GM18868 (cell line): ENCODE results near the gene CFAP97.
"Not testable (repeated sequence)": the region's sequence is repeated elsewhere in the genome, so short reads cannot be mapped to it uniquely, and the experiment has no call there.

Experiments
- ATAC-seq: cut with Tn5 transposase; IDR thresholded peaks from one replicate; pipeline ENCODE4 v1.9.1; 2021; ENCODE audit warnings: mild to moderate bottlenecking, moderate library complexity; ENCODE audit not compliant: unreplicated experiment

Gene CFAP97

DNA sequence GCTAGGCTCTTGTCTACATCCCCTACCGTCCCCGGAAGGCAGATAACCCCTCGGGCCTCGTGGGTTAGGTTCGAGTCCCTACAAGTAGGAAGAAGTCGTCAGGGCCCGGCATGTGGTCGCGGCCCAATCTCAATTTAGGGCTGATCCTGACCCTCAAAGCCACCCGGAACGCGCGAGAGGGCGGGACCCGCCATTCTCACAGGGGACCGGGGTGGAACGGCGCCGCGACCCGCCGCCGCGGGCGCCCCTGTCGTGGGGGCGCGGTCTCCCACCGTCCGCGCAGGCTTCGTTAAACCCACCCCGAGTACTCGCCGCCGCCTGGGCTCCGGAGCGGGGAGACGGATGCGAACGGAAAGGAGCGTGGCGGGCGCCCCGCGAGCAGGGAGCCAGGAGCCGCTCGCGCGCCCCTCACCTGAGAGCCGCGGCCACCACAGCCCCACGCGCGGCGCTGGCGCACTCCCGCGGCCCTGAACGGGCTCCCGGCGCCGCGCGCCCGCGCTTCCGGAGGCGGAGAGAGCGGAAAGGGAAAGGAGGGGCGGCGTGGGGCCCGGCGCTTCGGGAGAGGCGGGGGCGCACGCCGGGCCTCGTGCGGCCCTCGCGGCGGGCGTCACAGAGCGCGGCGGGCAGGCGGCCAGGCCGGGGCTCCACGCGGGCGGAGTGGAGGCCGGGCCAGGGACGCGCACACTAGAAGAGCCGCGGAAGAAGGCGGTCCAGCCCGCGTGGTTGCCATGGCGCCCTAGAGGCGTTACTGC is at the start of gene CFAP97:
TSS of gene CFAP97 (minus strand) at position 515 of the 752 bp plus-strand sequence. CDS start 12,804 bp downstream, outside the sequence.
- peak; percentile 73 for ATAC-seq

DNA sequence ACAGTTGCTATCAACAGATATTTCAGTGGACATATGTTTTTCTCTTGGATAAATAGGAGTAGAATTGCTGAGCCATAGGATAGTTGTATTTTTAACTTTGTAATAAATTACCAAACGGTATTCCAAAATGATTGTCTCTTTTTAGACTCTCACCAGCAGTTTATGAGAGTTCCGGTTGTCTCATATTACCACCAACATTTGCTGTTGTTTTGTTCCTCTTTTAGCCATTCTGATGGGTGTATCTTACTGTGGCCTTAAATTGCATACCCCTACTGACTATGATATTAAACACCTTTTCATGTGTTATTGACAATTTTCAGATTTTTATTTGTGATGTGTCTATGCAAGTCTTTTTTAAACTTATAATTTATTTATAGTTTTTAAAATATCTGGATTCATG is 45.3 kb upstream of the CFAP97 start:
- no peak for ATAC-seq

DNA sequence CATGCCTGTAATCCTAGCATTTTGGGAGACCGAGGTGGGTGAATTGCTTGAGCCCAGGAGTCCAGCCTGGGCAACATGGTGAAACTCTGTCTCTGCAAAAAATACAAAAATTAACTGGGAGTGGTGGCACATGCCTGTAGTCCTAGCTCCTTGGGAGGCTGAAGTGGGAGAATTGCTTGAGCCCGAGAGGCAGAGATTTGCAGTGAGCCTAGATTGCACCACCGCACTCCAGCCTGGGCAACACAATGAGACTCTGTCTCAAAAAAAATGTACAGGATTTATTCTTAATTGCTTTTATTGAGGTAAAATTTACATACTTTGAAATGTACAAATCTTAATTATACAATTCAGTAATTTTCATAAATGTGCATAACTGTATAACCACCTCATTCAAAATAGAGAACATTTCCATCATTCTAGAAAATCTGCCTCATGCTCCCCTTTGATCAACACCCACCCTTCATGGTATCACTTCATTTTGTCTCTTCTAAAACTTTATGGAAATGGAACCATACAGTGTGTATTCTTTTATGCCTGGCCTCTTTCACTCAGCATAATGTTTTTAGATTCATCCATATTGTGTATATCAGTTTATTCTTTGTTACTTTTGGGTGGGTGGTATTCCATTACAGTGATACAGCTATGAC is 44.7 kb upstream of the CFAP97 start:
- ATAC-seq, result no peak

- no peak for ATAC-seq
These were observed 43.4 kb upstream of the CFAP97 start for GRCh38 chr4:185247151-185247550.

DNA sequence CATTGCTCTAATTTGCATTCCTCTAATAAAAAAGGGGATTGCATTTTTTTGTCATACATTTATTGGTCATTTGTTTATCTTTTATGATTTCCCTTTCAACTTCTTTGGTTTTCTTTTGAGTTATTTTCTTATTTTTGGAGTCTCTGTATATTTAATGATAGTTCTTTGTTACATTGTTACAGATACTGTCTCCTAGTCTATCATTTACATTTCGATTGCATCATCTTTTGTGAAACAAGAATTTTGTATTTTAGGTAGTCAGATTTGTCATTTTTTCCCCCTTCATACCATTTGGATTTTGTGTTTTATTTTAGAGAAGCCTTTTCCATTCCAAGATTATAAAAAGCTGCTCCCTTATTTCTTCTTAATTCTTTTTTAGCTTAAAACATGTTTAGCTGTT is 42.7 kb upstream of the CFAP97 start:
- ATAC-seq, result no peak

DNA sequence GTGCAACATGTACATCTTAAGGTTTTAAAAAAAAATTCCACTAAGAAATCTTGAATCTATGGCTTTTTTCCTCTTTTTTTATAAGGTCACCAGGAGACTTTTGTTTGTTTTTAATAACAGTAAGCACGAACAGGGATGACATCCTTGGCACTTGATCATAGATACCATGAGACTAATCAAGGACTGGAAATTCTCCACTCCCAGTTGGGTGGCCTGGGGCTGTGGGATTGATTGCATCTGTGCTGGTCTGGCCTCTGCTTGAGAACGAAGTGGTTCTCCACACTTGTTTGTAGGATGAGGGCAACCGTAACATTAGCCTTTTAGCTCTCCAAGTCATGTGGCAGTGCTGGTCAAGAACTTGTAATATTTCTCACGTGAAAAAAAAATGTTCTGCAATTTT is 41.0 kb upstream of the CFAP97 start:
- no peak for ATAC-seq

DNA sequence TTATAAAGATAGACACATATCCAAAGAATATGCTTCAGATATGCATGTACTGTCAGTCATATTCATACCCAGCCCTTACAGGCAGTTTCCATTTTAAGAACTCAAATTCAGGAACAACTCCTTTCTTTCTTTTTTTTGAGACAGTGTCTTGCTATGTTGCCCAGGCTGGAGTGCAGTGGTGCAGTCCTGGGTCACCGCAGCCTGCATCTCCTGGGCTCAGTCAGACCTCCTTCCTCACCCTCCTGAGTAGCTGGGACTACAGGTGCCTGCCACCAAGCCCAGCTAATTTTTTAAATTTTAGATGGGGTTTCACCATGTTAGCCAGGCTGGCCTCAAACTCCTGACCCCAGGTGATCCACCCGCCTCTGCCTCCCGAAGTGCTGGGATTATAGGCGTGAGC is 40.1 kb upstream of the CFAP97 start:
- ATAC-seq, result no peak

- no peak for ATAC-seq
These were observed 39.1 kb upstream of the CFAP97 start for GRCh38 chr4:185242749-185243533.

DNA sequence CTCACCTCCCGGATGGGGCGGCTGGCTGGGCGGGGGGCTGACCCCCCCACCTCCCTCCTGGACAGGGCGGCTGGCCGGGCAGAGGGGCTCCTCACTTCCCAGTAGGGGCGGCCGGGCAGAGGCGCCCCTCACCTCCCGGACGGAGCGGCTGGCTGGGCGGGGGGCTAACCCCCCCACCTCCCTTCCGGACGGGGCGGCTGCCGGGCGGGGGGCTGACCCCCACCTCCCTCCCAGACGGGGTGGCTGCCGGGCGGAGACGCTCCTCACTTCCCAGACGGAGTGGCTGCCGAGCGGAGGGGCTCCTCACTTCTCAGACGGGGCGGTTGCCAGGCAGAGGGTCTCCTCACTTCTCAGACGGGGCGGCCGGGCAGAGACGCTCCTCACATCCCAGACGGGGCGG is 36.7 kb upstream of the CFAP97 start:
- not testable (repeated sequence) for ATAC-seq

DNA sequence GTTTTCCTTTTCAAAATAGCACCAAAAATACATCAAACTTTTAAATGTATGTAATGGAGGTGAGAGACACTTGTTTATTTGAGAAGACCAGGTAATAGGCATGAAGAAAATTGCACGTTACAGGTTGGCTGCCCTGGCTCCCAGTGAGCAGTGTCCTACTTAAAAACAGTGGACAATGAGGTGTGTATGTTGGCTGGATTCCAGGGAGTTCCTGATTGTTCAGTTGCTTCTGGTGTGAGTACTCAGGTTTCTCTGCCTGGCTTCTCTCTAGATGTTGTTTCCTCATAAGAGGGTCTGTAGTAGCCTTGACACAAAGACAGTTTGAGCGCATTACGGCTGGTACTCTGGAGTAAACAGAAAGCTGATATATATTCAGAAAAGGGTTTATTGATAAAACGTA is 35.0 kb upstream of the CFAP97 start:
- no peak for ATAC-seq

DNA sequence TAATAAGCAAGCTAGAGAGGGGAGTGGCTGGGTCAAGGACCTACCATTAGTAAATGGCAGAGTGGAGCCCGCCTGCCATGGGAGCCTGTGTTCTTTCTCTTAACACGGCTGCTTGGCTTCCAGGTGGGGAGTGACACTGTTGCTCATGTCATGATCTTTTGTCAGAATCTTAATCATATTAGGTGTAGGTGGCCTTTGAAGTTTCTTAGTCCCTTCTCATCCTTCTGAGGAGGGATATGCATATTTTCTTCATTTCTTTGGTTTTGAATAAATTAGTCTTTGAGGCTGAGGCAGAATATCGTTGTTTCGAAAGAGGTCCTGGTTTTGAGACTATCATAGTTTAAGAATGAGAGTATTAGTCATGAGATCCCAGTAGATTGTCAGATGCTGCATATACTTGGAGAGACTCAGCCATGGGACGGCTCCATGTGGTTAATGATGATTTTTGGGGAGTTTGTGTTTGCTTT is 34.4 kb upstream of the CFAP97 start:
- no peak for ATAC-seq

GRCh38 chr4:185237175-185237574 is 33.4 kb upstream of the CFAP97 start:
- ATAC-seq, result no peak

- no peak for ATAC-seq
These were observed 32.2 kb upstream of the CFAP97 start for GRCh38 chr4:185235843-185236503.

- ATAC-seq, result no peak
These were observed 31.5 kb upstream of the CFAP97 start for GRCh38 chr4:185235119-185235842.

DNA sequence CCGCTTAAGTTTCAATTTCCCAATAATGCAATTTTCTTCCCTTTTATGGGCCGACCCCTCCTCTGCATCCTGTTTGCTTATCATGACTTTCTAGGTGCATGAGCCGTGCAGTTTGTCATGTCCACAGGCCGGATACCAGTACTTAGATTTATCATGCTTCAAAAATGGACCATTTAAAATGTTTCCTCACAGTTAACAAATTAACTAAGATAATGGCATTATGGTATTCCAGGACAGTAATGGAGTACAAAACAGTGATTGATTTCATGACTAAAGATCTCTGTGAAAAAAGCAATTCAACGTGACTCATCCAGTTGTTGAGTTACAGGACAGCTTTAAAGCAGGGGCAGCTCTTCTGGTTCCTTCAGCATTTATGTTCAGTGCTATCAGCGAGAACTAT is 28.6 kb upstream of the CFAP97 start:
- ATAC-seq, result no peak

DNA sequence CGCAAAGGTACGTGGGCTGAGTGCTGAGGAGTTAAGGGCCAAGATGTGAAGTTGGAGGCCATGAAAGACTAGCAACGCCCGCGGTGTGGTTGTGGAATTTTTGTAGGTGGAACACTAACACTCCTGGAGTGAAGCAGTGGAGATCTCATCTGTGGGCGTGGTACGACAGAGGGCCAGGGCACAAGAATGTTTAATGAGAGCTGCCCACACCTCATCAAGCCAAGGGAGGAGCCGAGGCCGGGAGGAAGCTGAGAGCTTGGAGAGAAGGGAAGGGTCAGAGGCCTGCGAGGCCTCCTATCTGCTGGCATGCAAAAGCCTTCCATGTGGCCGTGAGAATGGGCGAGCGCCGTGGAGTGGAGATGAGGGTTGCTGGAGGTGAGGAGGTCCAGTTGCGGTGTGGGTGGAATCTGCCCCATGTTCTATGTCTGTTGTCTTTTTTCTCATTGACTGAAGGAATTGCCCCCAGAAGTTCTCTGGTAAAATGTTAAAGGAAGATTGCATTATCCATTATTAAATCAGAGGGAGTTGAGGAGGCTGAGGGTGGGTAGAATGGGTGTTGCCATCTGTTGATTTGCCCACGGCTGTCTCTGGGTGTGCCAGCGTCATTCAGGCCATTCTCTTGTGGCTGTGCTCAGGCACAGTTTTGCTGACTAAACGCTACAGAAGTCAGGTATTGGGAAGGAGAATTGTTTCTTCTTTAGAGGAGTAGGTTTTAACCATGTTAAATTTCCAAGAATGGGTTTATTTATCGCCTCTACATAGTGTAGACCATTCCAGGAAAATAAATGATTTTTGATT is 25.4 kb upstream of the CFAP97 start:
- no peak for ATAC-seq

- no peak for ATAC-seq
These were observed 24.0 kb upstream of the CFAP97 start for GRCh38 chr4:185227713-185228278.

GRCh38 chr4:185227131-185227551 is 23.3 kb upstream of the CFAP97 start:
- ATAC-seq, result no peak

DNA sequence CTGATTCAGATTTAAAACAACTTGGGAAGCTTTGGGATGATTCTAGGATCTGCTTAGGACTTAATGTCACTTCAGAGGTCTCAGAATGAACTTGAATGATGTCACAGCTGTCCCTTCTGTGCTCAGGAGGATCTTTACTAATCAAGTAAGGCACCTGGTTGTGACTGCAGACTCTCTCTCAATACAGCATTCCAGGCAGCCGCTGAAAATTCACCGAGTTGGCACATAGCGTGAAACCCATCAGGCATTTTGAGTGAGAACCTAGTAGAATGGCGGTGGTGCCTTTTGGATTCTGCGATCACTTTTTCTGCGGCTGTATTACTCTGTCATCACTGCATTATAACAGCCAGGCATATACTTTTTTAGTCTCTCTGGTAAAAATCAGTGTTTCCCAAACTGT is 22.1 kb upstream of the CFAP97 start:
- ATAC-seq, result no peak
